Dedifferentiated amniotic fluid mesenchymal stem cell (primary cell): Measurements from ENCODE around the gene HOGA1.
"Not testable (repeated sequence)": the region's sequence is repeated elsewhere in the genome, so short reads cannot be mapped to it uniquely, and the experiment has no call there.

ENCODE experiments used
- DNase-seq: peaks from one replicate; pipeline ENCODE4 v3.0.0-alpha.2; 2016; ENCODE audit errors: extremely low spot score

The HOGA1 gene

DNA sequence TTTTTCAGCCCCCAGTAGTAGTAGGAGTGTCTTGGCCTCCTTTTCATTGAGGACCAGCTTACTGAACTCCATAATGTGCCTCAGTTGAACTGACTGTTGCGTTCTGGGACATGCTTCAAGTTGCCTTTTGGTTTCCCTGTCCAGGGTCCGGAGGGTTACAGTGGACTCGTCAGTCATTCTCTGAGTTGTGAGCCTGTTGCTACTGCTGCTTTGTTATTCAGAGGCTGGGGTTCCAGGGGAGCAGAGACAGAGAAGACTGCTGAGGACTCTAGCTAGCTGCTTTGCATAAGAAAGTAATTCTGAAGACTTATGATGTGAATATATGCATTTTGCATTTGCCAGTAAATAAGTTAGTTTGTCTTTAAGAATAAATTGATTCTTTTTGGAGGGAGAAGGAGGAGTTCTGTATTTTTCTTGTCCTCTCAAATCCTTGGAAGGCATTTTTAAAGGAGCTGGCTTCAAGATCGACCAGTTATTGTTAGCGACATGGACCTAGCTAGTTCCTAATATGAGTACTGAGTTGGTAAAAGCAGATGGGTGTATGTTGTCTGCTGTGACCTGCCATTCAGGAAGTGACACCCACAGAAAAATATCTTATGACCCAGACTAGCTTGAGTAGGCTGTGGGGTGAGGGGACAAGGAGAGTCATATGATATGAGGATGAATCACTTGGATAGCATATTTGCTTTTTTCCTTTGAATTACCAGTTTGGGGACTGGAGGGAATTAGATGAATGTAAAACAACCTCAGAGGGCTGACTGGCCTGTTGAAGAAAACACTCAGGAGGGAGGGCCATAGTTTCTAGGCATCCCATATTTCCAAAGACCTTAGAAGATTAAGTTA lies 64.6 kb downstream of the HOGA1 start:
- DNase-seq, result peak; percentile 76

DNA sequence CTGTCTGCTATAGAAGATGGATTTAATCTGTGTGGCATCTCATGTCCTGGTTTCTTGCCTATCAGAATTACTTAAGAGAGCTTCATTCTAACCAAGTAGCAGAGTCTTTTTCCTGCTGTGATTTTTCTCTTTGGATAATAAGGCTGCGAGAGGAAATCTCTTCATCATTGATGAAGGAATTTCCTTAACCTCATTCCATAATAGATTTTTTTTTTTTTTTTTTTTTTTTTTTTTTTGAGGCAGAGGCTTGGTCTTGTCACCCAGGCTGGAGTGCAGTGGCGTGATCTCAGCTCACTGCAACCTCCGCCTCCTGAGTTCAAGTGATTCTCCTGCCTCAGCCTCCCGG lies 65.2 kb downstream of the HOGA1 start:
- DNase-seq, result not testable (repeated sequence)

- no peak for DNase-seq
Observed at GRCh38 chr10:97650726-97651125, 66.5 kb downstream of the HOGA1 start.

- DNase-seq, result no peak
Observed at GRCh38 chr10:97651773-97652172, 67.6 kb downstream of the HOGA1 start.

GRCh38 chr10:97656777-97657176 lies 72.6 kb downstream of the HOGA1 start:
- DNase-seq, result no peak

GRCh38 chr10:97659589-97659988 lies 75.4 kb downstream of the HOGA1 start:
- DNase-seq, result no peak
